H9 (cell line): ENCODE data around the gene ARAP2. TPM values are rescaled to one million over a fixed set of nuclear protein-coding genes. Genes with fewer than 3 reads are reported as not detected.

ENCODE experiments used
- DNase-seq: peaks from one replicate; pipeline ENCODE4 v3.0.0-alpha.2; 2017
- H2AFZ ChIP-seq: one replicate; pipeline ENCODE4 v1.6.1; 2013; ENCODE audit warnings: mild to moderate bottlenecking, low read length, control low read depth, moderate library complexity
- H2AK5ac ChIP-seq: 2 replicates; pipeline ENCODE4 v1.6.1; 2013; ENCODE audit warnings: low read length, control low read depth, mixed read lengths; ENCODE audit not compliant: insufficient read length
- H2BK120ac ChIP-seq: one replicate; pipeline ENCODE4 v1.6.1; 2013; ENCODE audit warnings: low read depth, mild to moderate bottlenecking, low read length, control low read depth, inconsistent platforms; ENCODE audit not compliant: poor library complexity, severe bottlenecking
- H2BK12ac ChIP-seq: 2 replicates; pipeline ENCODE4 v1.6.1; 2013; ENCODE audit warnings: low read length, control low read depth, mixed read lengths, low read depth; ENCODE audit not compliant: insufficient read length
- H2BK15ac ChIP-seq: 2 replicates; pipeline ENCODE4 v1.6.1; 2013; ENCODE audit warnings: low read depth, low read length, control low read depth
- H2BK20ac ChIP-seq: one replicate; pipeline ENCODE4 v1.6.1; 2013; ENCODE audit warnings: low read depth, mild to moderate bottlenecking, low read length, control low read depth, inconsistent platforms; ENCODE audit not compliant: poor library complexity, severe bottlenecking
- H2BK5ac ChIP-seq: 2 replicates; pipeline ENCODE4 v1.6.1; 2013; ENCODE audit warnings: low read length, control low read depth, mixed read lengths; ENCODE audit not compliant: insufficient read length
- H3K14ac ChIP-seq: 2 replicates; pipeline ENCODE4 v1.6.1; 2013; ENCODE audit warnings: low read length, control low read depth; ENCODE audit not compliant: insufficient read depth
- H3K18ac ChIP-seq: 2 replicates; pipeline ENCODE4 v1.6.1; 2013; ENCODE audit warnings: low read depth, mild to moderate bottlenecking, mixed read lengths, low read length, control low read depth; ENCODE audit not compliant: insufficient read length
- H3K23ac ChIP-seq: 2 replicates; pipeline ENCODE4 v1.6.1; 2013; ENCODE audit warnings: low read length, control low read depth, mixed read lengths, low read depth; ENCODE audit not compliant: insufficient read length
- H3K23me2 ChIP-seq: 2 replicates; pipeline ENCODE4 v1.6.1; 2013; ENCODE audit warnings: low read depth, mild to moderate bottlenecking, mixed read lengths, low read length, control low read depth; ENCODE audit not compliant: insufficient read length, poor library complexity, severe bottlenecking
- H3K27ac ChIP-seq: 2 replicates; pipeline ENCODE4 v1.5.1; 2013; ENCODE audit warnings: low read length, control low read depth, mixed read lengths, low read depth; ENCODE audit not compliant: insufficient read length
- H3K27me3 ChIP-seq: 2 replicates; pipeline ENCODE4 v1.6.1; 2013; ENCODE audit warnings: low read length, control low read depth, inconsistent platforms; ENCODE audit not compliant: insufficient read depth
- H3K4ac ChIP-seq: 2 replicates; pipeline ENCODE4 v1.6.1; 2013; ENCODE audit warnings: low read depth, mild to moderate bottlenecking, control low read depth, inconsistent platforms, low read length, moderate library complexity
- H3K4me1 ChIP-seq: 2 replicates; pipeline ENCODE4 v1.6.1; 2013; ENCODE audit warnings: low read length, control low read depth, inconsistent platforms; ENCODE audit not compliant: insufficient read depth
- H3K4me2 ChIP-seq: 2 replicates; pipeline ENCODE4 v1.6.1; 2013; ENCODE audit warnings: low read length, control low read depth, mixed read lengths; ENCODE audit not compliant: insufficient read length, insufficient read depth
- H3K56ac ChIP-seq: 2 replicates; pipeline ENCODE4 v1.6.1; 2013; ENCODE audit warnings: low read depth, mild to moderate bottlenecking, mixed read lengths, low read length, control low read depth; ENCODE audit not compliant: insufficient read length
- H3K79me1 ChIP-seq: 2 replicates; pipeline ENCODE4 v1.6.1; 2013; ENCODE audit warnings: low read depth, mild to moderate bottlenecking, moderate library complexity, low read length, control low read depth, inconsistent platforms; ENCODE audit not compliant: insufficient read depth, poor library complexity, severe bottlenecking
- H3K79me2 ChIP-seq: 2 replicates; pipeline ENCODE4 v1.6.1; 2013; ENCODE audit warnings: low read length, control low read depth, inconsistent platforms; ENCODE audit not compliant: insufficient read depth
- H3K9ac ChIP-seq: 2 replicates; pipeline ENCODE4 v1.6.1; 2013; ENCODE audit warnings: low read length, control low read depth, mixed read lengths; ENCODE audit not compliant: insufficient read length; ENCODE audit errors: extremely low read depth
- H3K9me3 ChIP-seq: one replicate; pipeline ENCODE4 v1.6.1; 2013; ENCODE audit warnings: low read depth, low read length, inconsistent platforms; ENCODE audit not compliant: control insufficient read depth
- H3T11ph ChIP-seq: one replicate; pipeline ENCODE4 v1.6.1; 2013; ENCODE audit warnings: mild to moderate bottlenecking, low read length, control low read depth, inconsistent platforms
- H4K20me1 ChIP-seq: one replicate; pipeline ENCODE4 v1.6.1; 2013; ENCODE audit not compliant: control insufficient read depth, insufficient read length, insufficient read depth
- H4K5ac ChIP-seq: 2 replicates; pipeline ENCODE4 v1.6.1; 2013; ENCODE audit warnings: low read depth, mild to moderate bottlenecking, mixed read lengths, low read length, control low read depth; ENCODE audit not compliant: insufficient read length
- H4K8ac ChIP-seq: replicated peaks from 2 replicates; pipeline ENCODE4 v1.6.1; 2013; ENCODE audit warnings: low read length, control low read depth, mixed read lengths, low read depth; ENCODE audit not compliant: insufficient read length
- H4K91ac ChIP-seq: 2 replicates; pipeline ENCODE4 v1.6.1; 2013; ENCODE audit warnings: low read depth, mild to moderate bottlenecking, moderate library complexity, mixed read lengths, low read length, control low read depth; ENCODE audit not compliant: insufficient read length
- H3K27ac Mint-ChIP-seq, 3 experiments: 2 replicates in 2 of 3; 3 replicates in 1 of 3; pipeline ENCODE4 v1.8.0; 2020 to 2021; ENCODE audit warnings: mixed read lengths in 3 of 3, mild to moderate bottlenecking in 1 of 3, moderate library complexity in 1 of 3
- H3K27me3 Mint-ChIP-seq: 2 replicates; pipeline ENCODE4 v1.8.0; 2021; ENCODE audit warnings: low read depth, mild to moderate bottlenecking, moderate library complexity, mixed read lengths
- H3K36me3 Mint-ChIP-seq, 3 experiments: 2 replicates in 2 of 3; 3 replicates in 1 of 3; pipeline ENCODE4 v1.8.0; 2020 to 2021; ENCODE audit warnings: low read depth in 3 of 3, mixed read lengths in 3 of 3; ENCODE audit not compliant: insufficient read depth in 1 of 3
- H3K4me1 Mint-ChIP-seq, 2 experiments: 2 replicates each; pipeline ENCODE4 v1.8.0; 2020; ENCODE audit warnings: mixed read lengths in 2 of 2
- H3K4me3 Mint-ChIP-seq, 2 experiments: 2 replicates in 1 of 2; 3 replicates in 1 of 2; pipeline ENCODE4 v1.8.0; 2020 to 2021; ENCODE audit warnings: mild to moderate bottlenecking in 2 of 2, mixed read lengths in 2 of 2, moderate library complexity in 1 of 2
- H3K9me3 Mint-ChIP-seq, 2 experiments: 2 replicates in 1 of 2; 3 replicates in 1 of 2; pipeline ENCODE4 v1.8.0; 2020; ENCODE audit warnings: mild to moderate bottlenecking in 2 of 2, mixed read lengths in 2 of 2, moderate library complexity in 1 of 2
- WGBS: extraction: QIAGEN DNeasy Blood & Tissue Kit; methylation state at CpG from one replicate; pipeline ENCODE4 v1.1.7; 2013; ENCODE audit warnings: missing lambda C conversion rate, low lambda C conversion rate, mixed read lengths; ENCODE audit not compliant: insufficient read length; ENCODE audit errors: extremely low coverage; 5-methylcytosine and 5-hydroxymethylcytosine counted together
- total RNA-seq: library from RNA; stranded (reverse); gene quantifications from 2 replicates; pipeline ENCODE4 v1.2.1, GENCODE V29; 2021
- TF ChIP-seq, protein P1 (sequence below): fragments of 200-600 bp; sonication (generic); conservative IDR thresholded peaks from 3 replicates; pipeline ENCODE4 v1.8.0; 2021; ENCODE audit warnings: antibody characterized with exemption, mild to moderate bottlenecking

Gene ARAP2
- total RNA-seq, 1 experiment from 2014 or later = 6.3 TPM

GRCh38 chr4:36056136-36056535 is 188.2 kb downstream of the ARAP2 start:
- Histone ChIP-seq H3K9ac (no peak overlapping the region), H4K8ac (no peak overlapping the region), H3K27ac (no peak overlapping the region), H3K27me3 (no peaks in the 10 kb centered on the region), H3K18ac (no peak overlapping the region), H2BK120ac (no peak overlapping the region), H2BK12ac (no peak overlapping the region), H3K79me2 (no peaks in the 10 kb centered on the region), H2BK5ac (no peak overlapping the region), H3K9me3 (no peaks in the 10 kb centered on the region), H4K5ac (no peak overlapping the region), H2AK5ac (no peak overlapping the region), H3K23ac (no peak overlapping the region), H3K14ac (no peak overlapping the region), H3K4ac (no peak overlapping the region), H2BK20ac (no peak overlapping the region), H3K4me1 (peaks cover 3% of the 10 kb centered on the region; the same call in 1 of the 2 replicates), H3K4me2 (no peak overlapping the region), H4K20me1 (no peaks in the 10 kb centered on the region), H3K79me1 (no peaks in the 10 kb centered on the region), H4K91ac (no peak overlapping the region), H2BK15ac (no peak overlapping the region), H3T11ph (no peak overlapping the region), H3K23me2 (no peaks in the 10 kb centered on the region), H2AFZ (no peak overlapping the region), H3K56ac (no peak overlapping the region)
- Mint-ChIP-seq H3K4me1 (peaks cover 0 to 5% of the 10 kb centered on the region in 2 experiments; a peak in 1 of 4 replicates), H3K27ac (no peak overlapping the region), H3K9me3 (no peaks in the 10 kb centered on the region), H3K27me3 (no peaks in the 10 kb centered on the region), H3K4me3 (no peak overlapping the region), H3K36me3 (no peaks in the 10 kb centered on the region)
- WGBS = no CpG with 5 or more reads among the region's 1 CpG
- no peak for DNase-seq
- TF ChIP-seq, protein P1, sequence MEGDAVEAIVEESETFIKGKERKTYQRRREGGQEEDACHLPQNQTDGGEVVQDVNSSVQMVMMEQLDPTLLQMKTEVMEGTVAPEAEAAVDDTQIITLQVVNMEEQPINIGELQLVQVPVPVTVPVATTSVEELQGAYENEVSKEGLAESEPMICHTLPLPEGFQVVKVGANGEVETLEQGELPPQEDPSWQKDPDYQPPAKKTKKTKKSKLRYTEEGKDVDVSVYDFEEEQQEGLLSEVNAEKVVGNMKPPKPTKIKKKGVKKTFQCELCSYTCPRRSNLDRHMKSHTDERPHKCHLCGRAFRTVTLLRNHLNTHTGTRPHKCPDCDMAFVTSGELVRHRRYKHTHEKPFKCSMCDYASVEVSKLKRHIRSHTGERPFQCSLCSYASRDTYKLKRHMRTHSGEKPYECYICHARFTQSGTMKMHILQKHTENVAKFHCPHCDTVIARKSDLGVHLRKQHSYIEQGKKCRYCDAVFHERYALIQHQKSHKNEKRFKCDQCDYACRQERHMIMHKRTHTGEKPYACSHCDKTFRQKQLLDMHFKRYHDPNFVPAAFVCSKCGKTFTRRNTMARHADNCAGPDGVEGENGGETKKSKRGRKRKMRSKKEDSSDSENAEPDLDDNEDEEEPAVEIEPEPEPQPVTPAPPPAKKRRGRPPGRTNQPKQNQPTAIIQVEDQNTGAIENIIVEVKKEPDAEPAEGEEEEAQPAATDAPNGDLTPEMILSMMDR = no peak
